Liver (tissue), 9 donors: ENCODE measurements around the gene DHRSX. TPM values are rescaled to one million over a fixed set of nuclear protein-coding genes. Genes with fewer than 3 reads are reported as not detected.

Experiments used
- DNase-seq: peaks from one replicate; pipeline ENCODE4 v3.0.0-alpha.2; 2017; ENCODE audit warnings: low spot score
- H3K27ac ChIP-seq, 2 donors: one replicate each; pipeline ENCODE4 v1.7.0; 2013; ENCODE audit warnings: inconsistent platforms in 2 of 2, low read length in 2 of 2, control low read depth in 1 of 2, low read depth in 1 of 2, mild to moderate bottlenecking in 1 of 2
- H3K27me3 ChIP-seq, 4 donors: one replicate each; pipeline versions ENCODE4 v1.6.1 to v1.7.0; 2013; ENCODE audit warnings: low read length in 3 of 4, inconsistent platforms in 1 of 4, mild to moderate bottlenecking in 1 of 4, moderate library complexity in 1 of 4; ENCODE audit not compliant: control insufficient read depth in 4 of 4, insufficient read depth in 4 of 4
- H3K36me3 ChIP-seq, 4 donors: one replicate each; pipeline versions ENCODE4 v1.6.1 to v1.7.0; 2013; ENCODE audit warnings: low read length in 3 of 4, mild to moderate bottlenecking in 3 of 4, low read depth in 1 of 4, moderate library complexity in 1 of 4; ENCODE audit not compliant: control insufficient read depth in 4 of 4, insufficient read depth in 3 of 4
- H3K4me1 ChIP-seq, 4 donors: one replicate each; pipeline versions ENCODE4 v1.6.1 to v1.7.0; 2013; ENCODE audit warnings: low read length in 3 of 4, mild to moderate bottlenecking in 3 of 4, moderate library complexity in 1 of 4; ENCODE audit not compliant: control insufficient read depth in 4 of 4, insufficient read depth in 4 of 4
- H3K4me3 ChIP-seq, 3 donors: one replicate each; pipeline versions ENCODE4 v1.6.1 to v1.7.0; 2013; ENCODE audit warnings: low read length in 3 of 3, control low read depth in 1 of 3, low read depth in 1 of 3, mild to moderate bottlenecking in 1 of 3
- H3K9ac ChIP-seq, 2 donors: one replicate each; pipeline ENCODE4 v1.7.0; 2013; ENCODE audit warnings: low read length in 2 of 2, mild to moderate bottlenecking in 2 of 2, moderate library complexity in 2 of 2, control low read depth in 1 of 2, low read depth in 1 of 2
- H3K9me3 ChIP-seq, 4 donors: one replicate each; pipeline versions ENCODE4 v1.6.1 to v1.7.0; 2013; ENCODE audit warnings: low read length in 3 of 4; ENCODE audit not compliant: control insufficient read depth in 4 of 4
- CTCF ChIP-seq: fragments of 150-350 bp; IDR thresholded peaks from 2 replicates; pipeline ENCODE4 v1.5.1; 2017; ENCODE audit warnings: improper control_type of control experiment, low read depth, low read length; ENCODE audit not compliant: missing input control
- EGR1 ChIP-seq, 2 donors: IDR thresholded peaks; 2 replicates each; pipeline ENCODE4 v1.6.1; 2016 to 2018; ENCODE audit warnings: antibody characterized with exemption in 2 of 2, low read depth in 2 of 2
- FOXA1 ChIP-seq: IDR thresholded peaks from 2 replicates; pipeline ENCODE4 v1.6.1; 2016; ENCODE audit warnings: antibody characterized with exemption
- FOXA2 ChIP-seq: IDR thresholded peaks from 2 replicates; pipeline ENCODE4 v1.6.1; 2016; ENCODE audit warnings: antibody characterized with exemption
- GABPA ChIP-seq, 2 donors: IDR thresholded peaks in 1 of 2; conservative IDR thresholded peaks in 1 of 2; 2 replicates each; pipeline ENCODE4 v1.6.1; 2016; ENCODE audit warnings: antibody characterized with exemption in 2 of 2, mild to moderate bottlenecking in 1 of 2, moderate library complexity in 1 of 2
- HNF4G ChIP-seq: IDR thresholded peaks from 2 replicates; pipeline ENCODE4 v1.6.1; 2016; ENCODE audit warnings: antibody characterized with exemption
- JUND ChIP-seq, 2 donors: IDR thresholded peaks; 2 replicates each; pipeline ENCODE4 v1.6.1; 2016; ENCODE audit warnings: antibody characterized with exemption in 2 of 2
- NR2F2 ChIP-seq: IDR thresholded peaks from 2 replicates; pipeline ENCODE4 v1.6.1; 2016; ENCODE audit warnings: antibody characterized with exemption
- RAD21 ChIP-seq, 2 donors: IDR thresholded peaks; 2 replicates each; pipeline ENCODE4 v1.6.1; 2016; ENCODE audit warnings: antibody characterized with exemption in 2 of 2, mild to moderate bottlenecking in 2 of 2
- RXRA ChIP-seq, 2 donors: IDR thresholded peaks; 2 replicates each; pipeline ENCODE4 v1.6.1; 2017 to 2018; ENCODE audit warnings: antibody characterized with exemption in 2 of 2, mild to moderate bottlenecking in 1 of 2
- SP1 ChIP-seq: IDR thresholded peaks from 2 replicates; pipeline ENCODE4 v1.6.1; 2018; ENCODE audit warnings: antibody characterized with exemption, mild to moderate bottlenecking
- TAF1 ChIP-seq: conservative IDR thresholded peaks from 2 replicates; pipeline ENCODE4 v1.6.1; 2016; ENCODE audit warnings: antibody characterized with exemption, mild to moderate bottlenecking
- YY1 ChIP-seq: IDR thresholded peaks from 2 replicates; pipeline ENCODE4 v1.6.1; 2016; ENCODE audit warnings: antibody characterized with exemption, mild to moderate bottlenecking
- ZBTB33 ChIP-seq: IDR thresholded peaks from 2 replicates; pipeline ENCODE4 v1.6.1; 2016; ENCODE audit warnings: antibody characterized with exemption
- WGBS: extraction: QIAGEN DNeasy Blood & Tissue Kit; methylation state at CpG from one replicate; pipeline ENCODE4 v1.1.7; 2013; 5-methylcytosine and 5-hydroxymethylcytosine counted together
- polyA plus RNA-seq, 2 donors: library from polyadenylated mRNA; stranded (reverse) in 1 of 2; unstranded in 1 of 2; fragments of 200-250 nt in 1 of 2; fragments of >200 nt in 1 of 2; fragmentation: Nextera tagmentation in 1 of 2; extraction: Ambion mirVana in 1 of 2; gene quantifications; one replicate each; pipeline versions ENCODE4 v1.2.1 to v1.2.3, GENCODE V29; 2013 to 2015
- total RNA-seq, 2 donors: library from RNA; depleted of rRNA; stranded (reverse); fragments of >200 nt; gene quantifications; one replicate each; pipeline ENCODE4 v1.2.3, GENCODE V29; 2014
- TF ChIP-seq, protein P1 (sequence below): IDR thresholded peaks from 2 replicates; pipeline ENCODE4 v1.6.1; 2016; ENCODE audit warnings: antibody characterized with exemption, mild to moderate bottlenecking
- TF ChIP-seq, protein P2 (sequence below): IDR thresholded peaks from 2 replicates; pipeline ENCODE4 v1.6.1; 2016; ENCODE audit warnings: antibody characterized with exemption
- TF ChIP-seq, protein P3 (sequence below): IDR thresholded peaks from 2 replicates; pipeline ENCODE4 v1.6.1; 2016; ENCODE audit warnings: antibody characterized with exemption
- donor health status: healthy.
- donor health status: healthy.
- donor health status: healthy.
- donor health status: healthy.
- donor health status: healthy.

The DHRSX gene
- total and polyA plus RNA-seq, 4 donors, result 17.2 to 35.2 (median 23.3) TPM

- Histone ChIP-seq H3K4me1 (no peaks in the 10 kb centered on the region), H3K4me3 (no peak overlapping the region), H3K36me3 (no peaks in the 10 kb centered on the region), H3K27me3 (no peaks in the 10 kb centered on the region), H3K9me3 (no peaks in the 10 kb centered on the region), H3K9ac (no peak overlapping the region), H3K27ac (no peak overlapping the region)
- no peak for TF ChIP-seq TAF1
- no peak for TF ChIP-seq GABPA (IDR thresholded peaks at IDR 0.05 in 1 of 2, conservative IDR thresholded peaks at IDR 0.05 in 1 of 2)
- no peak for TF ChIP-seq HNF4G
- TF ChIP-seq SP1, result no peak
- no peak for TF ChIP-seq FOXA1
- no peak for TF ChIP-seq YY1
- TF ChIP-seq RAD21 (IDR thresholded peaks at IDR 0.05), result no peak
- no peak for TF ChIP-seq ZBTB33
- TF ChIP-seq, protein P1, sequence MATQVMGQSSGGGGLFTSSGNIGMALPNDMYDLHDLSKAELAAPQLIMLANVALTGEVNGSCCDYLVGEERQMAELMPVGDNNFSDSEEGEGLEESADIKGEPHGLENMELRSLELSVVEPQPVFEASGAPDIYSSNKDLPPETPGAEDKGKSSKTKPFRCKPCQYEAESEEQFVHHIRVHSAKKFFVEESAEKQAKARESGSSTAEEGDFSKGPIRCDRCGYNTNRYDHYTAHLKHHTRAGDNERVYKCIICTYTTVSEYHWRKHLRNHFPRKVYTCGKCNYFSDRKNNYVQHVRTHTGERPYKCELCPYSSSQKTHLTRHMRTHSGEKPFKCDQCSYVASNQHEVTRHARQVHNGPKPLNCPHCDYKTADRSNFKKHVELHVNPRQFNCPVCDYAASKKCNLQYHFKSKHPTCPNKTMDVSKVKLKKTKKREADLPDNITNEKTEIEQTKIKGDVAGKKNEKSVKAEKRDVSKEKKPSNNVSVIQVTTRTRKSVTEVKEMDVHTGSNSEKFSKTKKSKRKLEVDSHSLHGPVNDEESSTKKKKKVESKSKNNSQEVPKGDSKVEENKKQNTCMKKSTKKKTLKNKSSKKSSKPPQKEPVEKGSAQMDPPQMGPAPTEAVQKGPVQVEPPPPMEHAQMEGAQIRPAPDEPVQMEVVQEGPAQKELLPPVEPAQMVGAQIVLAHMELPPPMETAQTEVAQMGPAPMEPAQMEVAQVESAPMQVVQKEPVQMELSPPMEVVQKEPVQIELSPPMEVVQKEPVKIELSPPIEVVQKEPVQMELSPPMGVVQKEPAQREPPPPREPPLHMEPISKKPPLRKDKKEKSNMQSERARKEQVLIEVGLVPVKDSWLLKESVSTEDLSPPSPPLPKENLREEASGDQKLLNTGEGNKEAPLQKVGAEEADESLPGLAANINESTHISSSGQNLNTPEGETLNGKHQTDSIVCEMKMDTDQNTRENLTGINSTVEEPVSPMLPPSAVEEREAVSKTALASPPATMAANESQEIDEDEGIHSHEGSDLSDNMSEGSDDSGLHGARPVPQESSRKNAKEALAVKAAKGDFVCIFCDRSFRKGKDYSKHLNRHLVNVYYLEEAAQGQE, result no peak
- no peak for TF ChIP-seq FOXA2
- TF ChIP-seq NR2F2, result no peak
- TF ChIP-seq, protein P2, sequence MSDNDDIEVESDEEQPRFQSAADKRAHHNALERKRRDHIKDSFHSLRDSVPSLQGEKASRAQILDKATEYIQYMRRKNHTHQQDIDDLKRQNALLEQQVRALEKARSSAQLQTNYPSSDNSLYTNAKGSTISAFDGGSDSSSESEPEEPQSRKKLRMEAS, result no peak
- TF ChIP-seq, protein P3, sequence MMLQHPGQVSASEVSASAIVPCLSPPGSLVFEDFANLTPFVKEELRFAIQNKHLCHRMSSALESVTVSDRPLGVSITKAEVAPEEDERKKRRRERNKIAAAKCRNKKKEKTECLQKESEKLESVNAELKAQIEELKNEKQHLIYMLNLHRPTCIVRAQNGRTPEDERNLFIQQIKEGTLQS, result no peak
- no peak for TF ChIP-seq CTCF
- TF ChIP-seq RXRA (IDR thresholded peaks at IDR 0.05), result no peak
- TF ChIP-seq JUND (IDR thresholded peaks at IDR 0.05), result no peak
- no peak for TF ChIP-seq EGR1 (IDR thresholded peaks at IDR 0.05; ENCODE audit: low read depth in 2 of 2)
- DNase-seq, result no peak
- WGBS, result 80% methylated on average over 6 of the region's 6 CpGs
These were observed 21.2 kb upstream of the DHRSX start for GRCh38 chrX:2521927-2522386.
